Lung (tissue), 12 donors: ENCODE results near the gene DNAL1. TPM values are rescaled to one million over a fixed set of nuclear protein-coding genes. Genes with fewer than 3 reads are reported as not detected.

Source experiments
- ATAC-seq: fragments of 200-7000 bp; cut with Tn5 transposase; one replicate; pipeline ENCODE4 v1.9.1; 2020; ENCODE audit warnings: moderate number of reproducible peaks; ENCODE audit not compliant: insufficient read depth, low FRiP score
- DNase-seq, 3 donors: peaks; one replicate each; pipeline ENCODE4 v3.0.0-alpha.2; 2013 to 2017
- H3K27ac ChIP-seq, 2 donors: one replicate each; pipeline ENCODE4 v1.5.1; 2013; ENCODE audit warnings: mild to moderate bottlenecking in 2 of 2, moderate library complexity in 2 of 2, control low read depth in 1 of 2, inconsistent platforms in 1 of 2, low read depth in 1 of 2, low read length in 1 of 2
- H3K27me3 ChIP-seq, 3 donors: one replicate each; pipeline ENCODE4 v1.5.1; 2013; ENCODE audit warnings: low read length in 2 of 3; ENCODE audit not compliant: control insufficient read depth in 3 of 3, insufficient read depth in 3 of 3
- H3K36me3 ChIP-seq, 4 donors: one replicate each; pipeline ENCODE4 v1.5.1; 2013; ENCODE audit warnings: low read length in 4 of 4, mild to moderate bottlenecking in 1 of 4, moderate library complexity in 1 of 4; ENCODE audit not compliant: control insufficient read depth in 4 of 4, insufficient read depth in 4 of 4
- H3K4me1 ChIP-seq, 5 donors: one replicate each; pipeline ENCODE4 v1.5.1; 2013; ENCODE audit warnings: low read length in 5 of 5, mild to moderate bottlenecking in 2 of 5, moderate library complexity in 1 of 5; ENCODE audit not compliant: control insufficient read depth in 5 of 5, insufficient read depth in 5 of 5
- H3K4me3 ChIP-seq: one replicate; pipeline ENCODE4 v1.5.1; 2013; ENCODE audit warnings: mild to moderate bottlenecking, control low read depth, moderate library complexity
- H3K9ac ChIP-seq, 2 donors: one replicate each; pipeline ENCODE4 v1.5.1; 2013; ENCODE audit warnings: low read length in 2 of 2, control low read depth in 1 of 2; ENCODE audit not compliant: insufficient read depth in 1 of 2
- H3K9me3 ChIP-seq, 4 donors: one replicate each; pipeline ENCODE4 v1.5.1; 2013; ENCODE audit warnings: low read length in 3 of 4, mild to moderate bottlenecking in 1 of 4, moderate library complexity in 1 of 4; ENCODE audit not compliant: control insufficient read depth in 4 of 4, insufficient read depth in 3 of 4
- CTCF ChIP-seq: IDR thresholded peaks from 2 replicates; pipeline ENCODE4 v1.5.1; 2012; ENCODE audit warnings: mild to moderate bottlenecking; ENCODE audit errors: control extremely low read depth, extremely low read depth
- WGBS, 2 donors: extraction: QIAGEN DNeasy Blood & Tissue Kit; methylation state at CpG; one replicate each; pipeline ENCODE4 v1.1.7; 2013; 5-methylcytosine and 5-hydroxymethylcytosine counted together
- polyA plus RNA-seq, 2 donors: library from polyadenylated mRNA; stranded (reverse); fragments of 200-250 nt; gene quantifications; one replicate each; pipeline ENCODE4 v1.2.1, GENCODE V29; 2013
- total RNA-seq, 2 donors: library from RNA; depleted of rRNA in 1 of 2; stranded (reverse); fragments of >200 nt in 1 of 2; gene quantifications; one replicate each; pipeline ENCODE4 v1.2.1, GENCODE V29; 2014 to 2021
- donor health status: control.
- donor health status: control.
- donor health status: Bipolar disorder and iron deficiency.
- donor health status: healthy.
- donor health status: DM: yes; HTN: yes; CAD: no.

DNAL1 gene
- total and polyA plus RNA-seq, 4 donors: 5.7 to 25.5 (median 16.6) TPM

GRCh38 chr14:73637830-73638229 is 7.0 kb upstream of the DNAL1 start:
- Histone ChIP-seq H3K4me3 (no peak overlapping the region), H3K9me3 (no peaks in the 10 kb centered on the region), H3K36me3 (no peaks in the 10 kb centered on the region), H3K27me3 (peaks cover 0 to 16% (median 8%) of the 10 kb centered on the region in 3 donors), H3K9ac (no peak overlapping the region), H3K27ac (no peak overlapping the region), H3K4me1 (peaks cover 0 to 14% (median 0%) of the 10 kb centered on the region in 5 donors)
- ATAC-seq: no peak
- no peak for DNase-seq
- TF ChIP-seq CTCF: no peak
- WGBS, 2 donors: 87 to 95% methylated on average over 5 of the region's 5 CpGs

- Histone ChIP-seq H3K4me3 (no peak overlapping the region), H3K27ac (no peak overlapping the region), H3K36me3 (no peaks in the 10 kb centered on the region), H3K4me1 (peaks cover 0 to 14% (median 3%) of the 10 kb centered on the region in 5 donors), H3K9ac (no peak overlapping the region), H3K27me3 (peaks cover 0 to 5% (median 0%) of the 10 kb centered on the region in 3 donors), H3K9me3 (no peaks in the 10 kb centered on the region)
- TF ChIP-seq CTCF: no peak
- WGBS, 2 donors: 80 to 87% methylated on average over 5 of the region's 5 CpGs
- DNase-seq: no peak
- ATAC-seq: no peak
Measured at GRCh38 chr14:73640796-73641365, 3.9 kb upstream of the DNAL1 start.

GRCh38 chr14:73645248-73645610 is 443 bp downstream of the DNAL1 start:
- 6 to 9% methylated on average over 7 of the region's 7 CpGs for WGBS, 2 donors
- peak in 1 of 3 donors; percentile 3 for DNase-seq
- ATAC-seq: no peak
- H3K4me3 ChIP-seq: peak overlapping the region; percentile 72
- H3K9ac ChIP-seq: peak overlapping the region; percentile 53 to 86
- TF ChIP-seq CTCF: no peak
- peak overlapping the region in 1 of 2 donors; percentile 78 for H3K27ac ChIP-seq
- peaks cover 0 to 14% (median 3%) of the 10 kb centered on the region in 5 donors for H3K4me1 ChIP-seq
- H3K9me3 ChIP-seq: no peaks in the 10 kb centered on the region
- no peaks in the 10 kb centered on the region for H3K36me3 ChIP-seq
- no peaks in the 10 kb centered on the region for H3K27me3 ChIP-seq

GRCh38 chr14:73651005-73651404 is 6.2 kb downstream of the DNAL1 start:
- Histone ChIP-seq H3K27ac (no peak overlapping the region), H3K9ac (no peak overlapping the region), H3K4me1 (peaks cover 0 to under 1% (median 0%) of the 10 kb centered on the region in 5 donors), H3K4me3 (no peak overlapping the region), H3K36me3 (peaks cover 0 to 6% (median 2%) of the 10 kb centered on the region in 4 donors), H3K9me3 (no peaks in the 10 kb centered on the region), H3K27me3 (no peaks in the 10 kb centered on the region)
- TF ChIP-seq CTCF: no peak
- no peak for DNase-seq
- ATAC-seq: no peak
